ENCODE results near the gene ITLN2.
"Not testable (repeated sequence)": the region's sequence is repeated elsewhere in the genome, so short reads cannot be mapped to it uniquely, and the experiment has no call there.

The ITLN2 gene

GRCh38 chr1:160945079-160945478 is 9.5 kb downstream of the ITLN2 start:
- no peak overlapping the region for H2BK12ac ChIP-seq (ENCODE audit: low read length in 2 of 2)
- no peak overlapping the region for H3K9ac ChIP-seq (ENCODE audit: low read length)
- no peak overlapping the region for H3K18ac ChIP-seq (ENCODE audit: low read depth in 1 of 2, low read length in 2 of 2)
- no peak overlapping the region for H3K4me2 ChIP-seq (ENCODE audit: low read length, poor library complexity, severe bottlenecking)
- no peak overlapping the region for H2BK15ac ChIP-seq (ENCODE audit: low read depth, poor library complexity, severe bottlenecking)
- H2AFZ ChIP-seq (ENCODE audit: low read depth, low read length): no peak overlapping the region
- no peak overlapping the region for H3K14ac ChIP-seq (ENCODE audit: low read length in 2 of 2)
- H3K4me1 ChIP-seq (ENCODE audit: control insufficient read depth, insufficient read depth, low read depth, low read length): no peaks in the 10 kb centered on the region
- no peaks in the 10 kb centered on the region for H3K36me3 ChIP-seq (ENCODE audit: control insufficient read depth in 1 of 2, insufficient read depth in 2 of 2, low read depth in 1 of 2, low read length in 2 of 2)
- no peak overlapping the region for H2AK5ac ChIP-seq (ENCODE audit: low read length, severe bottlenecking)
- no peak overlapping the region for H4K8ac ChIP-seq (ENCODE audit: low read length)
- H3K4me3 ChIP-seq (ENCODE audit: insufficient read depth in 1 of 2, low read depth in 1 of 2, low read length in 2 of 2): no peak overlapping the region
- H3K79me1 ChIP-seq (replicated peaks; ENCODE audit: low read length, poor library complexity, severe bottlenecking): no peaks in the 10 kb centered on the region
- DNase-seq: no peak
- H4K91ac ChIP-seq (ENCODE audit: low read length): no peak overlapping the region
- WGBS: 93% methylated on average over 15 of the region's 15 CpGs
- peaks cover 0 to 17% of the 10 kb centered on the region in 2 experiments for H3K27me3 ChIP-seq (ENCODE audit: control insufficient read depth in 1 of 2, insufficient read depth in 1 of 2, low read length in 2 of 2)
- H3K4ac ChIP-seq (ENCODE audit: low read depth in 1 of 2, low read length in 2 of 2): no peak overlapping the region
- H3K27ac ChIP-seq (ENCODE audit: low read length, poor library complexity, severe bottlenecking): no peak overlapping the region
- H3K23ac ChIP-seq (ENCODE audit: low read length in 2 of 2): no peak overlapping the region
- H2BK120ac ChIP-seq (ENCODE audit: low read depth, low read length): no peak overlapping the region
- no peaks in the 10 kb centered on the region for H3K9me3 ChIP-seq (ENCODE audit: control insufficient read depth, low read length)
- H2BK5ac ChIP-seq (ENCODE audit: low read depth, low read length, poor library complexity, severe bottlenecking): no peak overlapping the region

GRCh38 chr1:160942926-160943325 is 11.7 kb downstream of the ITLN2 start:
- no peak overlapping the region for H3K4me2 ChIP-seq (ENCODE audit: low read length, poor library complexity, severe bottlenecking)
- no peak overlapping the region for H2AK5ac ChIP-seq (ENCODE audit: low read length, severe bottlenecking)
- H3K14ac ChIP-seq (ENCODE audit: low read length in 2 of 2): no peak overlapping the region
- H2AFZ ChIP-seq (ENCODE audit: low read depth, low read length): no peak overlapping the region
- no peak overlapping the region for H3K4ac ChIP-seq (ENCODE audit: low read depth in 1 of 2, low read length in 2 of 2)
- no peaks in the 10 kb centered on the region for H3K4me1 ChIP-seq (ENCODE audit: control insufficient read depth, insufficient read depth, low read depth, low read length)
- no peak overlapping the region for H2BK5ac ChIP-seq (ENCODE audit: low read depth, low read length, poor library complexity, severe bottlenecking)
- DNase-seq: peak; percentile 4
- H3K9ac ChIP-seq (ENCODE audit: low read length): no peak overlapping the region
- H3K9me3 ChIP-seq (ENCODE audit: control insufficient read depth, low read length): no peaks in the 10 kb centered on the region
- H3K27me3 ChIP-seq (ENCODE audit: control insufficient read depth in 1 of 2, insufficient read depth in 1 of 2, low read length in 2 of 2): peaks cover 0 to 7% of the 10 kb centered on the region in 2 experiments
- WGBS: 100% methylated on average over 1 of the region's 3 CpGs
- H3K18ac ChIP-seq (ENCODE audit: low read depth in 1 of 2, low read length in 2 of 2): no peak overlapping the region
- H3K36me3 ChIP-seq (ENCODE audit: control insufficient read depth in 1 of 2, insufficient read depth in 2 of 2, low read depth in 1 of 2, low read length in 2 of 2): no peaks in the 10 kb centered on the region
- no peak overlapping the region for H4K91ac ChIP-seq (ENCODE audit: low read length)
- no peak overlapping the region for H3K23ac ChIP-seq (ENCODE audit: low read length in 2 of 2)
- no peak overlapping the region for H2BK15ac ChIP-seq (ENCODE audit: low read depth, poor library complexity, severe bottlenecking)
- H2BK12ac ChIP-seq (ENCODE audit: low read length in 2 of 2): no peak overlapping the region
- no peaks in the 10 kb centered on the region for H3K79me1 ChIP-seq (replicated peaks; ENCODE audit: low read length, poor library complexity, severe bottlenecking)
- no peak overlapping the region for H4K8ac ChIP-seq (ENCODE audit: low read length)
- no peak overlapping the region for H3K4me3 ChIP-seq (ENCODE audit: insufficient read depth in 1 of 2, low read depth in 1 of 2, low read length in 2 of 2)
- no peak overlapping the region for H2BK120ac ChIP-seq (ENCODE audit: low read depth, low read length)
- no peak overlapping the region for H3K27ac ChIP-seq (ENCODE audit: low read length, poor library complexity, severe bottlenecking)

- not testable (repeated sequence) for H2AK5ac ChIP-seq (ENCODE audit: low read length, severe bottlenecking); H2BK120ac ChIP-seq (ENCODE audit: low read depth, low read length); H3K9ac ChIP-seq (ENCODE audit: low read length); H3K4me2 ChIP-seq (ENCODE audit: low read length, poor library complexity, severe bottlenecking); H3K4me1 ChIP-seq (ENCODE audit: control insufficient read depth, insufficient read depth, low read depth, low read length); H2BK5ac ChIP-seq (ENCODE audit: low read depth, low read length, poor library complexity, severe bottlenecking); H3K4ac ChIP-seq (ENCODE audit: low read depth in 1 of 2, low read length in 2 of 2); H3K14ac ChIP-seq (ENCODE audit: low read length in 2 of 2); H3K36me3 ChIP-seq (ENCODE audit: control insufficient read depth in 1 of 2, insufficient read depth in 2 of 2, low read depth in 1 of 2, low read length in 2 of 2); H2BK12ac ChIP-seq (ENCODE audit: low read length in 2 of 2); H3K79me1 ChIP-seq (replicated peaks; ENCODE audit: low read length, poor library complexity, severe bottlenecking); DNase-seq; H2BK15ac ChIP-seq (ENCODE audit: low read depth, poor library complexity, severe bottlenecking); H2AFZ ChIP-seq (ENCODE audit: low read depth, low read length); H3K4me3 ChIP-seq (ENCODE audit: insufficient read depth in 1 of 2, low read depth in 1 of 2, low read length in 2 of 2); H3K27me3 ChIP-seq (ENCODE audit: control insufficient read depth in 1 of 2, insufficient read depth in 1 of 2, low read length in 2 of 2); H3K27ac ChIP-seq (ENCODE audit: low read length, poor library complexity, severe bottlenecking); H3K9me3 ChIP-seq (ENCODE audit: control insufficient read depth, low read length); H3K23ac ChIP-seq (ENCODE audit: low read length in 2 of 2); H4K8ac ChIP-seq (ENCODE audit: low read length); H3K18ac ChIP-seq (ENCODE audit: low read depth in 1 of 2, low read length in 2 of 2); H4K91ac ChIP-seq (ENCODE audit: low read length)
- 77% methylated on average over 3 of the region's 19 CpGs for WGBS
Measured at GRCh38 chr1:160936666-160937065, 17.9 kb downstream of the ITLN2 start.

- Histone ChIP-seq H2AFZ (ENCODE audit: low read depth, low read length) (no peak overlapping the region), H4K8ac (ENCODE audit: low read length) (no peak overlapping the region), H2BK15ac (ENCODE audit: low read depth, poor library complexity, severe bottlenecking) (no peak overlapping the region), H2BK120ac (ENCODE audit: low read depth, low read length) (no peak overlapping the region), H3K14ac (ENCODE audit: low read length in 2 of 2) (no peak overlapping the region), H2AK5ac (ENCODE audit: low read length, severe bottlenecking) (no peak overlapping the region), H2BK5ac (ENCODE audit: low read depth, low read length, poor library complexity, severe bottlenecking) (no peak overlapping the region), H3K9ac (ENCODE audit: low read length) (no peak overlapping the region), H3K27me3 (ENCODE audit: control insufficient read depth in 1 of 2, insufficient read depth in 1 of 2, low read length in 2 of 2) (peaks cover 3% of the 10 kb centered on the region in 2 experiments), H3K27ac (ENCODE audit: low read length, poor library complexity, severe bottlenecking) (no peak overlapping the region), H3K36me3 (ENCODE audit: control insufficient read depth in 1 of 2, insufficient read depth in 2 of 2, low read depth in 1 of 2, low read length in 2 of 2) (no peaks in the 10 kb centered on the region), H3K9me3 (ENCODE audit: control insufficient read depth, low read length) (no peaks in the 10 kb centered on the region), H3K23ac (ENCODE audit: low read length in 2 of 2) (no peak overlapping the region), H3K4ac (ENCODE audit: low read depth in 1 of 2, low read length in 2 of 2) (no peak overlapping the region), H4K91ac (ENCODE audit: low read length) (peak overlapping the region; percentile 27), H3K79me1 (replicated peaks; ENCODE audit: low read length, poor library complexity, severe bottlenecking) (no peaks in the 10 kb centered on the region), H3K4me3 (ENCODE audit: insufficient read depth in 1 of 2, low read depth in 1 of 2, low read length in 2 of 2) (no peak overlapping the region), H3K4me1 (ENCODE audit: control insufficient read depth, insufficient read depth, low read depth, low read length) (no peaks in the 10 kb centered on the region), H2BK12ac (ENCODE audit: low read length in 2 of 2) (no peak overlapping the region), H3K4me2 (ENCODE audit: low read length, poor library complexity, severe bottlenecking) (no peak overlapping the region), H3K18ac (ENCODE audit: low read depth in 1 of 2, low read length in 2 of 2) (no peak overlapping the region)
- 90% methylated on average over 11 of the region's 12 CpGs for WGBS
- no peak for DNase-seq
Measured at GRCh38 chr1:160935527-160936258, 18.9 kb downstream of the ITLN2 start.

All from mesenchymal stem cell (in vitro differentiated cells and primary cell).